HG02759 (cell line): ENCODE measurements around the gene NRXN3.
"Not testable (repeated sequence)": the region's sequence is repeated elsewhere in the genome, so short reads cannot be mapped to it uniquely, and the experiment has no call there.

ENCODE experiments used
- ATAC-seq: cut with Tn5 transposase; IDR thresholded peaks from one replicate; pipeline ENCODE4 v1.9.1; 2021; ENCODE audit warnings: mild to moderate bottlenecking, moderate library complexity; ENCODE audit not compliant: unreplicated experiment

NRXN3 gene

DNA sequence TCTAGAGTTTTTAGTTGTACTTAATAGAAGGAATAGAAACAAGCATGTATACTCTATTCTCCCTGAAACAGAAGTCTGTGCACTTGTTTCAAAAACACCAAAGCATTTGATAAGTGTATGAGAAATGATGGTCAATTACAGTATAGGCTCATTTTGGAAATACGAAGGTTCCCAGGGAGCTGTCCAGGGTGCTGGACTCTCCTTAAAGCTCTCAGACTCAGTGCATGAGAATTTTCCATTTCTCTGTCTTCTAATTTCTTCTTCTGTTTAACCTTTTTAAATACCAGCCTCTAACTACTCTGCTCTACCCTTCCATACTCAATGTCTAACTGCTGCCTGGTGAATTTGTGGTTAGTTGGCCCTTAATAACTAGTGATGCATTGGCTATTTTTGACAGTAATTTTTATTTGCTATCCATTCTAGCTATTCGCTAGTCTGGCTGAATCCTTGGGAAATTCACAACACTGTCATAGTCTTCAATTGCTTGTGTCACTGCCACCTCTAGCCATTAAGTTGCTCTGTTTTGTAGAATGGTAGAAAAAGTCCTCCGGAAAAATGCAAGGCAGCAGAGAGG, 229.2 kb downstream of the NRXN3 start:
- ATAC-seq = no peak

DNA sequence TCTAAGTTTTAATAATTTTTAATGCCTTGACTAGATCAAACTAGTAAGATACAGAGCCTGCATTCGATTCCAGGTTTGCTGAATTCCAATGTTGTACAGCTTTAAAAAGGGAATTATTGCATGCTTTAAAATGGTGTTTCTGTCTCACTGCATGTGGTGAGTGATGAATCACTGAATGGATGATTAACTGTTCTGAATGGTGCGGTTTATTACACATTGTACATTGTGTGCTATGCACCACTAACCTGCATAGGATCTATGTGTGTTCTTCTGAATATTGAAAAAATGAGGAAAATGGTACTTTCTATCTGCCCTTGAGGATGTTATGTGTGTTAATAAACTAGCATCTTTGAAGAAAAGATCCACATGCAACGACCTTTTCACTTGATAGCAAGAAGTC, 231.7 kb downstream of the NRXN3 start:
- ATAC-seq = no peak

DNA sequence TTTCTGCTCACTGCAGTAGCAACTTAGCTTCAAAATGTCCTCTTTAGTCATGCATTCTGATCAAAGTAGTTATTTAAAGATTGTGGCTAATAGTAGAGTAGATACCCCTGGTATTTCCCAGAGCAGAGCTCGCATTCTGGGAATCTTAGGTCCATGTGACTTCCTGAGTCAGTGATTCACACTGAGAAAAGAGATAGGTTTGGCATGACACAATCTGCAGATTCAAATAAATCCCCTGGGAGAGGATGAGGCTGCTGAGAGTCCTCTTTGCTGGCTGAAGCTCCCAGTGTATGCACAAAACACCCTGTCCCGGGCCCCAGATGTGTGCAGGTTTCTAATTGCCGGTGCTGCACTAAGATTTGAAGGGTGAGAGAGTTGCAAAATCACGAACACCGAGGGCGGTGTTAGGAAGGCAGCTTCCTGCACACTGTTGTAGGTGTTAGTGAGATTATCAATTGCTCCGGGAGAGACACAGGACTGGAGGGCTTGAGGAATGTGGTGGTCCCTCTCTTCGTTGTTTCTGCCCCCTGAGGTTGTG, 233.2 kb downstream of the NRXN3 start:
- peak; percentile 88 for ATAC-seq

GRCh38 chr14:78405079-78405856, 235.1 kb downstream of the NRXN3 start:
- no peak for ATAC-seq

DNA sequence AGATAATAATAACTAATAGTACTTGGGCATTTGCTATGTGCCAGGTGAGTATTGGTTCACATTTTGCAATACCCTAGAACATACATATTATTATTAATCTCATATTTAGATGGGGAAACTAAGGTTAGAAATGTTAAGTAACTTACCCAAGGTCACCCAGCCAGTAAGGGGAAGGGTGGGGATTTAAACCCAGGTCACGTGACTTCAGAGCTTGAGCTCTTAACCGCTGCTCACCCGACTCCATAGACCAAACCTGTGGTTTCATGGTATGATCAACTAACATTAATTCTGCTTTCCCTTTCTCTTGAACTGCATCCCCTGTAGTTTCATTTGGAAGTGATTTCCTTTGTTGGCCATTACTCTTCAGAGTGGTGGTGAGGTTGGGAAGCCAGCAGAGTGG, 242.3 kb downstream of the NRXN3 start:
- no peak for ATAC-seq

DNA sequence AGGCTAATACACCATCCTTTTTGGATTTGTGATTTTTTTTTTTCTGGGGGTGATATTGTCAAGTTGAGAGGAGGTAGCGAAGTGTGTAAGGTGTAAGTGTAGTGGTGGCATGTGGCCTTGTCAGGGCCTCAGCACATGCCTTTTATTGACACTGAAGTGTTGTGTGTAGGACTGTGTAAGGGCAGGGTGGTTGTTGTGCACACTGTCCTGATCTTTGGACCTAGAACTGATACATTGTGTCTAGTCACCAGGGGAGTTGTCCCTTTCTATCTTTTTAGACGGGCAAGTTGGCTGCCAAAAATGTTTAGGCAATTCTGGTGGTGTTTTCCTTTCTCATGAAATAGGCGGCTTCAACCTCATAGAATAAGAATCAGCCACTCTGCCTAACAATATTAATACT, 244.0 kb downstream of the NRXN3 start:
- no peak for ATAC-seq

DNA sequence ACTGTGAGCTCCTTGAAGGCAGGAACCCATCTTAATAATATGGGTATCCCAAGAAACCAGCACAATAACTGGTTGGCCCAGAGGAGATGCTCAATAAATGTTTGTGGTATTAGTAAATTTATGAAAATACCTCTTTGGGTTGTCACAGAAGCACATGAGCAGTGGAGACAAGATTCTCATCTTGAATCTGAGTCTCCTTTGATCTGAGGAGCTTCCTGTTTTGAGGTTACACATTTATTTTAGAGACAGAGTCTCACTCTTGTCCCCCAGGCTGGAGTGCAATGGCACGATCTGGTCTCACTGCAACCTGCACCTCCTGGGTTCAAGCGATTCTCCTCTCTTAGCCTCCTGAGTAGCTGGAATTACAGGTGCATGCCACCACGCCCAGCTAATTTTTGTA, 247.4 kb downstream of the NRXN3 start:
- no peak for ATAC-seq

- no peak for ATAC-seq
Measured at GRCh38 chr14:78424311-78424710, 254.1 kb downstream of the NRXN3 start.

DNA sequence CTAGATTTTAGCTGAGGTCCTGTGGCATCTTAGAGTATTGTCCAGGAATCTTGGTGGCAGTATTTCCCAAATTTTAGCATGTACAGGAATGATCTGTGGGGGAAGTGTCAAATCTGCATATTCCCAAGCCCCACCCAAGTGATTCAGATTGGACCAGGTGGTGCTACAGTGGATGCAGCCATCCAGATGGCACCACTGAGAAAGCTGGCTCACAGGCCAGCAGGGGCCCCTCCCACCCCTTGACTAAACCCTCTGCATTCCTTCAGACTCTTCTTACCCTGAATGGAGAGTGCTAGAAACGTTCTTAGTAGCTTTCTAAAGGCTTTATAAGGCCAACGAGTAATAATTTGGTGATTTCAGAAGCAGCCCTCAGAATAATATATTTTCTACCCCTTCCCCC, 255.2 kb downstream of the NRXN3 start:
- no peak for ATAC-seq

- no peak for ATAC-seq
Measured at GRCh38 chr14:78425782-78426181, 255.6 kb downstream of the NRXN3 start.

- ATAC-seq = no peak
Measured at GRCh38 chr14:78432046-78432445, 261.9 kb downstream of the NRXN3 start.

DNA sequence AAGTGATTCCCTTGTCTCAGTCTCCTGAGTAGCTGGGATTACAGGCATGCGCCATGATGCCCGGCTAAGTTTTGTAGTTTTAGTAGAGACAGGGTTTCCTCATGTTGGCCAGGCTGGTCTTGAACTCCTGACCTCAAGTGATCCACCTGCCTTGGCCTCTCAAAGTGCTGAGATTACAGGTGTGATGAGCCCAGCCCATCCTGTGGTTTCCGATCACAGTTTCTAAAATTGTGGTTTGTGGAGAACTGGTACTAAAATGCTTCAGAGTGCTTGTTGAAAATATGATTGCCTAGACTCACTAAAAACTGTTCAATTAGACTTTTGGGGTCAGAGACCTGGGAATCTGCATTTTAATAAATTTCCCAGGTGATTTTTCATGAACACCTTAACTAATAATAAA, 267.3 kb downstream of the NRXN3 start:
- ATAC-seq = not testable (repeated sequence)

- no peak for ATAC-seq
Measured at GRCh38 chr14:78440356-78440894, 270.3 kb downstream of the NRXN3 start.

DNA sequence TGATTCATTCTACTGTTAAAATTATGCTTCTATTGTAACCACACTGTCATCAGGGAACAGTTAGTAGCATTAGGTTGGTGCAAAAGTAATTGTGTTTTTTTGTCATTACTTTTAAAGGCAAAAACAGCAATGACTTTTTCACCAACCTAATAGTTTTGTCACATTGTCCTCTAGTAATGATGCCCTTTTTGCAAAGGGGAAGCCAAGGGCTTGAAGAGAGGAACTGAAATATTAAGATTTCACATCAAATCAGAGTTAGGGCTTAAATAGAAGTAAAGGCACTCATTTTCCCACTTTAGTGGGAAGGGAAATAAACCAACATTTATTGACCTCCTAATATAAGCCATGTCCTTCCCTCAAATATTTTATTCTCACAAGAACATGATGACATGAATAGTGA, 273.7 kb downstream of the NRXN3 start:
- no peak for ATAC-seq

- ATAC-seq = no peak
Measured at GRCh38 chr14:78445275-78445674, 275.1 kb downstream of the NRXN3 start.

GRCh38 chr14:78446807-78447206, 276.6 kb downstream of the NRXN3 start:
- no peak for ATAC-seq

GRCh38 chr14:78448164-78449094, 278.3 kb downstream of the NRXN3 start:
- peak; percentile 74 for ATAC-seq

DNA sequence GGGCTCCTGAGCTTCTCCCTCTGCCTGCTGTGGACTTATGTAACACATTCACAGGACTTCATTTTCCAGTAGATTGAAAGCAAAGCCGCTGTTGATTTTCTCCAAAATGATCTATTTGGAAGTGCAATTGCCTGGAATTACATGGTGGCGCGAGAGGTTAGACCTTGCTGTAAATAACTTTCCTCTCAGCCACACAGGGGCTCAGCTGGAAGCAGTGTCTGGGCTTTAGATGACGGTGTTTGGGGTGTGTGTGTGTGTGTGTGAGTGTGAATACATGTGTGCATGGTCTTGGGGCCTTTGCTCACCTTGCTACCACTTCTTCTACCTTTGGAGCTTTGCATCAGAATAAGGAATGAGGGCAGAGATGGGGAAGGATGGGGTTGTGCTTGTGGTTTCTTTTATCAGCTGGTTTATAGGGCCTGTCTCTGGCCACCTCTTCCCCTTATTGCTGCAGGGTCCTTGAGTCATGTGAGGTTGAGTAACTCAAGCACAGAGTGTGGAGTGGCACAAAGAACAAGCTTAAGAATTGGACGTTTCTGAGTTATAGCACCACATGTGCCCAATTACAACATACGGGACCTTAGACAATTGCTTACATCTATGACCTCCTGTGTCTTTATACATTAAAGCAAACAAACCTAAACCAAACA, 280.6 kb downstream of the NRXN3 start:
- ATAC-seq = no peak

DNA sequence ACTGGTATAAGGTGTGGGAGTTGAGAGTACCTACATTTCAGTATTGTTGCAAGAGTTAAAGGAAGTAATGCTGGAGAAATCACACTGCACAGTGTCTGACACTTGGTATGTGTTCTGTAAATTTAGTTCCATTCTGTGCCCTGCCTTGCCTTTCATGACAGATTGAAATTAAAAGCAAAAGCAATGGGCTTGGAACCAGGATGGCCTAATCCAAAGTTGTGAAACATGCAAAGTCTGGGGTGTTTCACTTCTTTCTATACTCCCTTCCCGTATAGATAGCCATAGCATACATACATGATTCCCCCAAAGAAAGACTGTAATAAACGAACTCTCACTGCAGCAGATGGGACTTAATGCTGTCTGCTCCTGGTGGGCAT, 281.1 kb downstream of the NRXN3 start:
- no peak for ATAC-seq

GRCh38 chr14:78455896-78456435, 285.8 kb downstream of the NRXN3 start:
- ATAC-seq = peak; percentile 67
